K562 (cell line): ENCODE data around the gene COL15A1. TPM values are rescaled to one million over a fixed set of nuclear protein-coding genes. Genes with fewer than 3 reads are reported as not detected.

Source experiments
- ATAC-seq: fragments of 200-7000 bp; cut with Tn5 transposase; 3 replicates; pipeline ENCODE4 v1.9.1; 2020; ENCODE audit warnings: moderate library complexity
- BruUV-seq: library from RNA; stranded (reverse); fragments of 400-500 nt; replicated peaks from 2 replicates; lab custom pipeline; 2021; lab: Mats Ljungman, UMichigan
- CTCF ChIA-PET: fragments of 300-600 bp; formaldehyde crosslinking; extraction: SDS; loops from one replicate; lab custom pipeline; 2021; ENCODE audit warnings: low intra/inter-chr PET ratio; lab: Yijun Ruan, JAX
- POLR2A ChIA-PET: fragments of 300-600, 350-650 bp; sonication (Branson Sonifier 250); formaldehyde crosslinking; extraction: SDS; loops from one replicate; lab custom pipeline; 2021; ENCODE audit warnings: antibody characterized with exemption, inconsistent platforms; lab: Yijun Ruan, JAX
- DNase-seq, 4 experiments: peaks; one replicate each; pipeline versions ENCODE4 v3.0.0 to v3.0.0-alpha.2; 2011 to 2018; ENCODE audit warnings: low spot score in 3 of 4, mixed read lengths in 3 of 4; ENCODE audit errors: extremely low read depth in 1 of 4
- FAIRE-seq: peaks from 2 replicates; lab custom pipeline; 2011; peaks lifted over from hg19 to GRCh38; lab: Jason Lieb, UNC
- H2AFZ ChIP-seq: 2 replicates; pipeline ENCODE4 v1.6.0; 2011; ENCODE audit warnings: low read depth, low read length, control low read depth, inconsistent platforms
- H3K27ac ChIP-seq: fragments of 200-600 bp; 3 replicates; pipeline ENCODE4 v1.8.0; 2011; ENCODE audit warnings: low read depth, mild to moderate bottlenecking, control low read depth, inconsistent platforms, low read length, moderate library complexity, mixed read lengths; ENCODE audit errors: extremely low read depth
- H3K27me3 ChIP-seq, 2 experiments: fragments of 300-600 bp in 1 of 2; 2 replicates in 1 of 2; 3 replicates in 1 of 2; pipeline versions ENCODE4 v1.6.0 to v1.8.0; 2011; ENCODE audit warnings: inconsistent platforms in 2 of 2, low read length in 2 of 2, mild to moderate bottlenecking in 1 of 2, mixed read lengths in 1 of 2, moderate library complexity in 1 of 2; ENCODE audit not compliant: control insufficient read depth in 2 of 2, insufficient read depth in 2 of 2
- H3K36me3 ChIP-seq: fragments of 300-600 bp; 3 replicates; pipeline ENCODE4 v1.8.0; 2011; ENCODE audit warnings: mild to moderate bottlenecking, low read length, inconsistent platforms; ENCODE audit not compliant: control insufficient read depth, insufficient read depth
- H3K4me1 ChIP-seq, 2 experiments: fragments of 200-600 bp in 1 of 2; replicated peaks in 1 of 2; 2 replicates in 1 of 2; 3 replicates in 1 of 2; pipeline versions ENCODE4 v1.5.1 to v1.8.0; 2011; ENCODE audit warnings: inconsistent platforms in 2 of 2, low read length in 2 of 2, mild to moderate bottlenecking in 1 of 2, mixed read lengths in 1 of 2, moderate library complexity in 1 of 2; ENCODE audit not compliant: control insufficient read depth in 2 of 2, insufficient read depth in 2 of 2
- H3K4me2 ChIP-seq: 2 replicates; pipeline ENCODE4 v1.6.1; 2011; ENCODE audit warnings: low read length, control low read depth, inconsistent platforms, mixed read lengths; ENCODE audit not compliant: insufficient read depth
- H3K4me3 ChIP-seq: fragments of 200-600 bp; sonication (generic), shearing (Covaris generic); 2 replicates; pipeline ENCODE4 v1.5.1; 2016; ENCODE audit warnings: control low read depth, inconsistent platforms
- H3K79me2 ChIP-seq: fragments of 200-600 bp; 3 replicates; pipeline ENCODE4 v1.8.0; 2011; ENCODE audit warnings: low read length, inconsistent platforms; ENCODE audit not compliant: control insufficient read depth, insufficient read depth
- H3K9ac ChIP-seq, 2 experiments: 2 replicates each; pipeline versions ENCODE4 v1.6.0 to v1.6.1; 2011; ENCODE audit warnings: low read depth in 2 of 2, low read length in 2 of 2, control low read depth in 1 of 2, inconsistent platforms in 1 of 2, mild to moderate bottlenecking in 1 of 2, mixed read lengths in 1 of 2; ENCODE audit not compliant: insufficient read depth in 1 of 2
- H3K9me1 ChIP-seq: one replicate; pipeline ENCODE4 v1.6.0; 2011; ENCODE audit warnings: inconsistent platforms, mild to moderate bottlenecking, low read length, moderate library complexity; ENCODE audit not compliant: control insufficient read depth, insufficient read depth
- H3K9me3 ChIP-seq: replicated peaks from 2 replicates; pipeline ENCODE4 v1.5.1; 2011; ENCODE audit warnings: low read depth, low read length, inconsistent platforms; ENCODE audit not compliant: control insufficient read depth, insufficient read depth
- H4K20me1 ChIP-seq: replicated peaks from 2 replicates; pipeline ENCODE4 v1.6.1; 2011; ENCODE audit warnings: low read length, inconsistent platforms, mixed read lengths; ENCODE audit not compliant: control insufficient read depth, insufficient read depth
- NEUROD1 ChIP-seq: fragments of 150-350 bp; IDR thresholded peaks from 2 replicates; pipeline ENCODE4 v1.6.1; 2014; ENCODE audit warnings: borderline replicate concordance, low read length, low read depth; ENCODE audit not compliant: partially characterized antibody
- ZFP1 ChIP-seq: fragments of 450-650 bp; formaldehyde crosslinking; IDR thresholded peaks from 2 replicates; pipeline ENCODE4 v1.4.0; 2020; ENCODE audit warnings: mild to moderate bottlenecking, mixed read lengths
- WGBS: fragments of 100-300 bp; shearing (Covaris generic); methylation state at CpG from one replicate; pipeline ENCODE4 v1.1.6; 2016; ENCODE audit warnings: low coverage, mixed read lengths; ENCODE audit not compliant: insufficient coverage; ENCODE audit errors: missing lambda C conversion rate; 5-methylcytosine and 5-hydroxymethylcytosine counted together
- in situ Hi-C: fragments of 300-500 bp; cut with MboI; formaldehyde crosslinking; loops from 4 replicates; pipeline ENCODE4 v1.15.0; 2018; ENCODE audit warnings: inconsistent platforms, mixed read lengths
- intact Hi-C: fragments of 100-400 bp; cut with micrococcal nuclease; formaldehyde crosslinking; loops from 2 replicates; pipeline ENCODE4 v1.14.2; 2022
- polyA plus RNA-seq, 8 experiments: library from polyadenylated mRNA; depleted of rRNA in 4 of 8; stranded (reverse) in 5 of 8; unstranded in 3 of 8; fragments of >200 nt; fragmentation: Nextera tagmentation in 2 of 8; fragmentation: Illumina TruSeq in 1 of 8; extraction: Ambion mirVana in 2 of 8; extraction: Trizol in 1 of 8; gene quantifications; 2 replicates each; pipeline versions ENCODE4 v1.2.1 to v1.2.3, GENCODE V29; 2011 to 2014; ENCODE audit warnings: inconsistent platforms in 1 of 8, missing spikeins in 1 of 8
- total RNA-seq, 7 experiments: library from RNA; depleted of rRNA in 6 of 7; stranded (reverse); fragments of >200 nt in 6 of 7; fragmentation: Illumina TruSeq in 2 of 7; extraction: Trizol in 2 of 7; gene quantifications; 2 replicates each; pipeline versions ENCODE4 v1.2.1 to v1.2.3, GENCODE V29; 2011 to 2021; ENCODE audit warnings: low replicate concordance in 1 of 7
- TF ChIP-seq, protein P1 (sequence below): IDR thresholded peaks from 2 replicates; pipeline ENCODE4 v1.6.1; 2011; ENCODE audit warnings: borderline replicate concordance, low read depth, mild to moderate bottlenecking, moderate library complexity, low read length; ENCODE audit not compliant: insufficient read depth, poor library complexity, severe bottlenecking

Gene COL15A1
- total and polyA plus RNA-seq, 9 of the 15 experiments (the other 6 are each of a cell fraction or from before 2014, with no cell fraction given): 0.46 to 5.1 (median 2.6) TPM

DNA sequence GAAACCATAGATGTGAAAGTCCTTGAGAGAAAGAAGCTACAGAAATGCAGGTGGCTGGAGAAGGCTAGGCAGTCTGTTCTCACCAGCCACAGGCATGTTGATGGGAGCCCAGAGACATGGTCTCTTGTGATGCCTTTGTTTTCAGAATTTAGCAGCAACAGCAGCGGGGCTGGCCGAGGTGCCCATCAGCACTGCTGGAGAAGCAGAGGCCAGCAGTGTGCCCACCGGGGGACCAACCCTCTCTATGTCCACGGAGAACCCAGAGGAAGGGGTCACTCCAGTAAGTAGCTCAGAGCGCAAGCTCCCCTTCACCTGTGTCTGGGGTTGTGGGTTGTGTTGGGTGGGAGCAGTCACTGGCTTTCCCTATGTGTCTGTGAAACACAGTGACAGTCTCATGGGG, 59.6 kb downstream of the COL15A1 start:
- no peak for FAIRE-seq
- H3K4me3 ChIP-seq: no peak overlapping the region
- no peak overlapping the region for H2AFZ ChIP-seq
- no peak for DNase-seq
- peaks cover 41% of the 10 kb centered on the region in 2 experiments for H3K4me1 ChIP-seq
- no peak overlapping the region for H3K9ac ChIP-seq
- no peak for TF ChIP-seq NEUROD1
- TF ChIP-seq, protein P1, sequence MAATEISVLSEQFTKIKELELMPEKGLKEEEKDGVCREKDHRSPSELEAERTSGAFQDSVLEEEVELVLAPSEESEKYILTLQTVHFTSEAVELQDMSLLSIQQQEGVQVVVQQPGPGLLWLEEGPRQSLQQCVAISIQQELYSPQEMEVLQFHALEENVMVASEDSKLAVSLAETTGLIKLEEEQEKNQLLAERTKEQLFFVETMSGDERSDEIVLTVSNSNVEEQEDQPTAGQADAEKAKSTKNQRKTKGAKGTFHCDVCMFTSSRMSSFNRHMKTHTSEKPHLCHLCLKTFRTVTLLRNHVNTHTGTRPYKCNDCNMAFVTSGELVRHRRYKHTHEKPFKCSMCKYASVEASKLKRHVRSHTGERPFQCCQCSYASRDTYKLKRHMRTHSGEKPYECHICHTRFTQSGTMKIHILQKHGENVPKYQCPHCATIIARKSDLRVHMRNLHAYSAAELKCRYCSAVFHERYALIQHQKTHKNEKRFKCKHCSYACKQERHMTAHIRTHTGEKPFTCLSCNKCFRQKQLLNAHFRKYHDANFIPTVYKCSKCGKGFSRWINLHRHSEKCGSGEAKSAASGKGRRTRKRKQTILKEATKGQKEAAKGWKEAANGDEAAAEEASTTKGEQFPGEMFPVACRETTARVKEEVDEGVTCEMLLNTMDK: no peak
- no peak for TF ChIP-seq ZFP1 (CRISPR knock-in tag)
- no peak overlapping the region for H3K27ac ChIP-seq
- no peaks in the 10 kb centered on the region for H3K27me3 ChIP-seq
- ATAC-seq: no peak
- no peaks in the 10 kb centered on the region for H3K36me3 ChIP-seq
- CTCF ChIA-PET: interaction anchor here (5.3 kb wide), 1 partner anchor 138 kb away, joined by 61 read pairs; no protein-coding TSS in a partner anchor
- POLR2A ChIA-PET: interaction anchor here (0.8 to 1.4 kb wide), 3 partner anchors 19 to 101 kb away, joined by 3 to 5 read pairs (median 4); partner anchors contain the start of gene TGFBR1
- H3K9me3 ChIP-seq: no peaks in the 10 kb centered on the region
- no peak overlapping the region for H3K4me2 ChIP-seq
- no TSS peak for BruUV-seq
- H3K9me1 ChIP-seq: no peaks in the 10 kb centered on the region
- 61% methylated on average over 5 of the region's 5 CpGs for WGBS
- no peaks in the 10 kb centered on the region for H4K20me1 ChIP-seq
- in situ Hi-C loops: no loop called here
- intact Hi-C loops: no loop called here
- H3K79me2 ChIP-seq: no peaks in the 10 kb centered on the region
